ENCODE data around the gene GABRP.
"Not testable (repeated sequence)": the region's sequence is repeated elsewhere in the genome, so short reads cannot be mapped to it uniquely, and the experiment has no call there.

GABRP gene

GRCh38 chr5:170792878-170793277, 9.4 kb downstream of the GABRP start:
- TF ChIP-seq POLR2A (IDR thresholded peaks at IDR 0.05; ENCODE audit: low read depth, low read length), result no peak
- FAIRE-seq (no peak), DNase-seq (ENCODE audit: insufficient read length, low spot score) (no peak)

GRCh38 chr5:170795154-170795553, 11.6 kb downstream of the GABRP start:
- no peak for TF ChIP-seq POLR2A (IDR thresholded peaks at IDR 0.05; ENCODE audit: low read depth, low read length)
- FAIRE-seq, result no peak
- no peak for DNase-seq (ENCODE audit: insufficient read length, low spot score)

GRCh38 chr5:170805666-170806065, 22.1 kb downstream of the GABRP start:
- TF ChIP-seq POLR2A (IDR thresholded peaks at IDR 0.05; ENCODE audit: low read depth, low read length), result no peak
- no peak for FAIRE-seq
- DNase-seq (ENCODE audit: insufficient read length, low spot score), result no peak

- TF ChIP-seq POLR2A (IDR thresholded peaks at IDR 0.05; ENCODE audit: low read depth, low read length), result no peak
- FAIRE-seq (no peak), DNase-seq (ENCODE audit: insufficient read length, low spot score) (no peak)
These were observed 26.0 kb downstream of the GABRP start for GRCh38 chr5:170809551-170809950.

- TF ChIP-seq POLR2A (IDR thresholded peaks at IDR 0.05; ENCODE audit: low read depth, low read length), result no peak
- no peak for FAIRE-seq
- no peak for DNase-seq (ENCODE audit: insufficient read length, low spot score)
These were observed 28.2 kb downstream of the GABRP start for GRCh38 chr5:170811719-170812118.

- TF ChIP-seq POLR2A (IDR thresholded peaks at IDR 0.05; ENCODE audit: low read depth, low read length), result no peak
- no peak for FAIRE-seq
- DNase-seq (ENCODE audit: insufficient read length, low spot score), result no peak
These were observed 29.7 kb downstream of the GABRP start for GRCh38 chr5:170813231-170813630.

GRCh38 chr5:170817195-170817594, 33.7 kb downstream of the GABRP start:
- TF ChIP-seq POLR2A (IDR thresholded peaks at IDR 0.05; ENCODE audit: low read depth, low read length), result no peak
- no peak for DNase-seq (ENCODE audit: insufficient read length, low spot score)
- FAIRE-seq, result no peak

GRCh38 chr5:170818232-170818631, 34.7 kb downstream of the GABRP start:
- no peak for FAIRE-seq

GRCh38 chr5:170819824-170820223, 36.3 kb downstream of the GABRP start:
- TF ChIP-seq POLR2A (IDR thresholded peaks at IDR 0.05; ENCODE audit: low read depth, low read length), result no peak
- FAIRE-seq (no peak), DNase-seq (ENCODE audit: insufficient read length, low spot score) (no peak)

More at GRCh38 chr5:170818232-170818631, 34.7 kb downstream of the GABRP start:
- TF ChIP-seq POLR2A (IDR thresholded peaks at IDR 0.05; ENCODE audit: low read depth, low read length), result no peak
- DNase-seq (ENCODE audit: insufficient read length, low spot score), result no peak

- DNase-seq (ENCODE audit: insufficient read length, low spot score) (no peak), FAIRE-seq (no peak)
- TF ChIP-seq POLR2A (IDR thresholded peaks at IDR 0.05; ENCODE audit: low read depth, low read length), result no peak
These were observed 37.8 kb downstream of the GABRP start for GRCh38 chr5:170821257-170821800.

- DNase-seq (ENCODE audit: insufficient read length, low spot score), result no peak
- FAIRE-seq, result no peak
- TF ChIP-seq POLR2A (IDR thresholded peaks at IDR 0.05; ENCODE audit: low read depth, low read length), result no peak
These were observed 42.6 kb downstream of the GABRP start for GRCh38 chr5:170826117-170826516.

- DNase-seq (ENCODE audit: insufficient read length, low spot score) (no peak), FAIRE-seq (no peak)
These were observed 48.7 kb downstream of the GABRP start for GRCh38 chr5:170832241-170832640.

GRCh38 chr5:170833981-170834380, 50.5 kb downstream of the GABRP start:
- DNase-seq (ENCODE audit: insufficient read length, low spot score); FAIRE-seq: not testable (repeated sequence)

More at GRCh38 chr5:170832241-170832640, 48.7 kb downstream of the GABRP start:
- TF ChIP-seq POLR2A (IDR thresholded peaks at IDR 0.05; ENCODE audit: low read depth, low read length), result no peak

- FAIRE-seq (no peak), DNase-seq (ENCODE audit: insufficient read length, low spot score) (no peak)
- no peak for TF ChIP-seq POLR2A (IDR thresholded peaks at IDR 0.05; ENCODE audit: low read depth, low read length)
These were observed 52.7 kb downstream of the GABRP start for GRCh38 chr5:170836226-170836625.

- DNase-seq (ENCODE audit: insufficient read length, low spot score) (no peak), FAIRE-seq (no peak)
- TF ChIP-seq POLR2A (IDR thresholded peaks at IDR 0.05; ENCODE audit: low read depth, low read length), result no peak
These were observed 60.3 kb downstream of the GABRP start for GRCh38 chr5:170843870-170844269.

GRCh38 chr5:170844651-170845050, 61.1 kb downstream of the GABRP start:
- no peak for TF ChIP-seq POLR2A (IDR thresholded peaks at IDR 0.05; ENCODE audit: low read depth, low read length)
- DNase-seq (ENCODE audit: insufficient read length, low spot score) (no peak), FAIRE-seq (no peak)
